Measurements from ENCODE around the gene FANCF. TPM values are rescaled to one million over a fixed set of nuclear protein-coding genes. Genes with fewer than 3 reads are reported as not detected.

The FANCF gene
- total RNA-seq, 1 experiment from 2014 or later, result 23.0 TPM

DNA sequence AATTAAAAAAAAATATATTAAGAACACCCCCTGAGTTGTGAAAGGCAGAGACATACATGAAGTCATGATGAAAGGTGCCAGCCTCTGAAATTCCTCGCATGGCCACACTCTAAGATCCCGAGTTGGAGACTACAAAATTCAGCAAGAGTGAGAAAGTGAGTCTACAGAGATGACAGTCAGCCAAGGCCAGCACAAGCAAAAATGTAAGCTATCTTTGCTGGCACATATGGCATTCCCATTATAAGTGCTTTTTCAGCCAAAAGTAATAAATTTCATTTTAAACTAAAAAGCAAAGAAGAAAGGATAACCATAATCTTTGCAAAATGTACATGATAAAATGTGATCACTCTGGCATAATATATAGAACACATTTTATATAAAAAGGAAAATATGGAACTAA, 40.6 kb downstream of the FANCF start:
- Mint-ChIP-seq H3K27ac (no peak overlapping the region), H3K4me1 (no peaks in the 10 kb centered on the region), H3K4me3 (no peak overlapping the region), H3K27me3 (ENCODE audit: low read depth) (no peaks in the 10 kb centered on the region), H3K36me3 (no peaks in the 10 kb centered on the region), H3K9me3 (no peaks in the 10 kb centered on the region)
- TF ChIP-seq, protein P1, sequence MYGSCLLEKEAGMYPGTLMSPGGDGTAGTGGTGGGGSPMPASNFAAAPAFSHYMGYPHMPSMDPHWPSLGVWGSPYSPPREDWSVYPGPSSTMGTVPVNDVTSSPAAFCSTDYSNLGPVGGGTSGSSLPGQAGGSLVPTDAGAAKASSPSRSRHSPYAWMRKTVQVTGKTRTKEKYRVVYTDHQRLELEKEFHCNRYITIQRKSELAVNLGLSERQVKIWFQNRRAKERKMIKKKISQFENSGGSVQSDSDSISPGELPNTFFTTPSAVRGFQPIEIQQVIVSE (CRISPR knock-in tag; IDR thresholded peaks at IDR 0.05; ENCODE audit: borderline replicate concordance), result no peak
- TF ChIP-seq FOXP1 (CRISPR knock-in tag; IDR thresholded peaks at IDR 0.05; ENCODE audit: borderline replicate concordance) (no peak), SMAD4 (CRISPR knock-in tag; IDR thresholded peaks at IDR 0.05) (no peak), CREB1 (CRISPR knock-in tag; IDR thresholded peaks at IDR 0.05) (no peak), ZNF423 (CRISPR knock-in tag; IDR thresholded peaks at IDR 0.05) (no peak), NFYB (CRISPR knock-in tag; conservative IDR thresholded peaks at IDR 0.05; ENCODE audit: low read depth) (no peak), TCF7 (CRISPR knock-in tag; IDR thresholded peaks at IDR 0.05; ENCODE audit: low read depth) (no peak), MYBL2 (CRISPR knock-in tag; IDR thresholded peaks at IDR 0.05) (no peak), NR3C1 (CRISPR knock-in tag; conservative IDR thresholded peaks at IDR 0.05; ENCODE audit: low read depth) (no peak), TP53 (CRISPR knock-in tag; IDR thresholded peaks at IDR 0.05) (no peak), JUN (CRISPR knock-in tag; IDR thresholded peaks at IDR 0.05) (no peak), PRRX2 (CRISPR knock-in tag; IDR thresholded peaks at IDR 0.05) (no peak)
- TF ChIP-seq, protein P2, sequence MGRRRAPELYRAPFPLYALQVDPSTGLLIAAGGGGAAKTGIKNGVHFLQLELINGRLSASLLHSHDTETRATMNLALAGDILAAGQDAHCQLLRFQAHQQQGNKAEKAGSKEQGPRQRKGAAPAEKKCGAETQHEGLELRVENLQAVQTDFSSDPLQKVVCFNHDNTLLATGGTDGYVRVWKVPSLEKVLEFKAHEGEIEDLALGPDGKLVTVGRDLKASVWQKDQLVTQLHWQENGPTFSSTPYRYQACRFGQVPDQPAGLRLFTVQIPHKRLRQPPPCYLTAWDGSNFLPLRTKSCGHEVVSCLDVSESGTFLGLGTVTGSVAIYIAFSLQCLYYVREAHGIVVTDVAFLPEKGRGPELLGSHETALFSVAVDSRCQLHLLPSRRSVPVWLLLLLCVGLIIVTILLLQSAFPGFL (CRISPR knock-in tag; IDR thresholded peaks at IDR 0.05; ENCODE audit: borderline replicate concordance), result no peak
- TF ChIP-seq, protein P3, sequence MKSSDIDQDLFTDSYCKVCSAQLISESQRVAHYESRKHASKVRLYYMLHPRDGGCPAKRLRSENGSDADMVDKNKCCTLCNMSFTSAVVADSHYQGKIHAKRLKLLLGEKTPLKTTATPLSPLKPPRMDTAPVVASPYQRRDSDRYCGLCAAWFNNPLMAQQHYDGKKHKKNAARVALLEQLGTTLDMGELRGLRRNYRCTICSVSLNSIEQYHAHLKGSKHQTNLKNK (CRISPR knock-in tag; IDR thresholded peaks at IDR 0.05), result no peak
- TF ChIP-seq, protein P4, sequence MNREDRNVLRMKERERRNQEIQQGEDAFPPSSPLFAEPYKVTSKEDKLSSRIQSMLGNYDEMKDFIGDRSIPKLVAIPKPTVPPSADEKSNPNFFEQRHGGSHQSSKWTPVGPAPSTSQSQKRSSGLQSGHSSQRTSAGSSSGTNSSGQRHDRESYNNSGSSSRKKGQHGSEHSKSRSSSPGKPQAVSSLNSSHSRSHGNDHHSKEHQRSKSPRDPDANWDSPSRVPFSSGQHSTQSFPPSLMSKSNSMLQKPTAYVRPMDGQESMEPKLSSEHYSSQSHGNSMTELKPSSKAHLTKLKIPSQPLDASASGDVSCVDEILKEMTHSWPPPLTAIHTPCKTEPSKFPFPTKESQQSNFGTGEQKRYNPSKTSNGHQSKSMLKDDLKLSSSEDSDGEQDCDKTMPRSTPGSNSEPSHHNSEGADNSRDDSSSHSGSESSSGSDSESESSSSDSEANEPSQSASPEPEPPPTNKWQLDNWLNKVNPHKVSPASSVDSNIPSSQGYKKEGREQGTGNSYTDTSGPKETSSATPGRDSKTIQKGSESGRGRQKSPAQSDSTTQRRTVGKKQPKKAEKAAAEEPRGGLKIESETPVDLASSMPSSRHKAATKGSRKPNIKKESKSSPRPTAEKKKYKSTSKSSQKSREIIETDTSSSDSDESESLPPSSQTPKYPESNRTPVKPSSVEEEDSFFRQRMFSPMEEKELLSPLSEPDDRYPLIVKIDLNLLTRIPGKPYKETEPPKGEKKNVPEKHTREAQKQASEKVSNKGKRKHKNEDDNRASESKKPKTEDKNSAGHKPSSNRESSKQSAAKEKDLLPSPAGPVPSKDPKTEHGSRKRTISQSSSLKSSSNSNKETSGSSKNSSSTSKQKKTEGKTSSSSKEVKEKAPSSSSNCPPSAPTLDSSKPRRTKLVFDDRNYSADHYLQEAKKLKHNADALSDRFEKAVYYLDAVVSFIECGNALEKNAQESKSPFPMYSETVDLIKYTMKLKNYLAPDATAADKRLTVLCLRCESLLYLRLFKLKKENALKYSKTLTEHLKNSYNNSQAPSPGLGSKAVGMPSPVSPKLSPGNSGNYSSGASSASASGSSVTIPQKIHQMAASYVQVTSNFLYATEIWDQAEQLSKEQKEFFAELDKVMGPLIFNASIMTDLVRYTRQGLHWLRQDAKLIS (CRISPR knock-in tag; IDR thresholded peaks at IDR 0.05; ENCODE audit: borderline replicate concordance), result no peak
- TF ChIP-seq, protein P5, sequence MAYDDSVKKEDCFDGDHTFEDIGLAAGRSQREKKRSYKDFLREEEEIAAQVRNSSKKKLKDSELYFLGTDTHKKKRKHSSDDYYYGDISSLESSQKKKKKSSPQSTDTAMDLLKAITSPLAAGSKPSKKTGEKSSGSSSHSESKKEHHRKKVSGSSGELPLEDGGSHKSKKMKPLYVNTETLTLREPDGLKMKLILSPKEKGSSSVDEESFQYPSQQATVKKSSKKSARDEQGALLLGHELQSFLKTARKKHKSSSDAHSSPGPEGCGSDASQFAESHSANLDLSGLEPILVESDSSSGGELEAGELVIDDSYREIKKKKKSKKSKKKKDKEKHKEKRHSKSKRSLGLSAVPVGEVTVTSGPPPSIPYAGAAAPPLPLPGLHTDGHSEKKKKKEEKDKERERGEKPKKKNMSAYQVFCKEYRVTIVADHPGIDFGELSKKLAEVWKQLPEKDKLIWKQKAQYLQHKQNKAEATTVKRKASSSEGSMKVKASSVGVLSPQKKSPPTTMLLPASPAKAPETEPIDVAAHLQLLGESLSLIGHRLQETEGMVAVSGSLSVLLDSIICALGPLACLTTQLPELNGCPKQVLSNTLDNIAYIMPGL (CRISPR knock-in tag; IDR thresholded peaks at IDR 0.05), result no peak
- TF ChIP-seq, protein P6, sequence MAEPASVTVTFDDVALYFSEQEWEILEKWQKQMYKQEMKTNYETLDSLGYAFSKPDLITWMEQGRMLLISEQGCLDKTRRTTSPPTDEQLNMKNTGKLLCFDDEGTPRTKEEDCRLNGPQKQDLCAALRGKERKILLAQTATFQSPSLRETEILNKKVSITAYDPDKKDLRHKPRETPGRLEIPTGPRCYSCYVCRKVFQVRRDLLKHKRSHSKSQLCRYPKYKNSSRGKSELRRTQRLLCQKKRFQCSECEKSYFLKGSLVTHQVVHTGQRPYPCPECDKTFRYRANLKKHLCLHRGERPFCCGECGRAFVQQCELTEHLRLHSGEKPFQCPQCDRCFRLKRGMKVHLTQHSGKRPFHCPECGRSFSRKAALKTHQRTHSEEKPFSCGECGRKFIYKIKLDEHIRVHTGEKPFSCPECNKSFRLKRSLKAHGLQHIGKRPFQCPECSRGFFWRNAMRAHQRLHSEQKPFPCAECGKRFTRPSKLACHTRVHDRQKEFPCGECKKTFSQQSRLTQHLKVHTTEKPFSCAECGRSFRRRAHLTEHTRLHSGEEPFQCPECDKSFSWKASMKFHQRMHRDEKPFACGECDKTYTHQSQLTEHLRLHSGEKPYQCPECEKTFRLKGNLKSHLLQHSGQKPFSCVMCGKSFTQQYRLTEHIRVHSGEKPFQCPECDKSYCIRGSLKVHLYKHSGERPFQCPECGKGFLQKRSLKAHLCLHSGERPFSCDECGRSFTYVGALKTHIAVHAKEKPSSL (CRISPR knock-in tag; conservative IDR thresholded peaks at IDR 0.05), result no peak
- TF ChIP-seq, protein P7, sequence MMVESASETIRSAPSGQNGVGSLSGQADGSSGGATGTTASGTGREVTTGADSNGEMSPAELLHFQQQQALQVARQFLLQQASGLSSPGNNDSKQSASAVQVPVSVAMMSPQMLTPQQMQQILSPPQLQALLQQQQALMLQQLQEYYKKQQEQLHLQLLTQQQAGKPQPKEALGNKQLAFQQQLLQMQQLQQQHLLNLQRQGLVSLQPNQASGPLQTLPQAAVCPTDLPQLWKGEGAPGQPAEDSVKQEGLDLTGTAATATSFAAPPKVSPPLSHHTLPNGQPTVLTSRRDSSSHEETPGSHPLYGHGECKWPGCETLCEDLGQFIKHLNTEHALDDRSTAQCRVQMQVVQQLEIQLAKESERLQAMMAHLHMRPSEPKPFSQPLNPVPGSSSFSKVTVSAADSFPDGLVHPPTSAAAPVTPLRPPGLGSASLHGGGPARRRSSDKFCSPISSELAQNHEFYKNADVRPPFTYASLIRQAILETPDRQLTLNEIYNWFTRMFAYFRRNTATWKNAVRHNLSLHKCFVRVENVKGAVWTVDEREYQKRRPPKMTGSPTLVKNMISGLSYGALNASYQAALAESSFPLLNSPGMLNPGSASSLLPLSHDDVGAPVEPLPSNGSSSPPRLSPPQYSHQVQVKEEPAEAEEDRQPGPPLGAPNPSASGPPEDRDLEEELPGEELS (CRISPR knock-in tag; IDR thresholded peaks at IDR 0.05), result no peak
- ChIA-PET CTCF (no interaction called here), POLR2A (no interaction called here)
- no peak for ATAC-seq
- no peak for DNase-seq (ENCODE audit: low spot score)
